Measurements from ENCODE around the gene MARCHF10.

DNA sequence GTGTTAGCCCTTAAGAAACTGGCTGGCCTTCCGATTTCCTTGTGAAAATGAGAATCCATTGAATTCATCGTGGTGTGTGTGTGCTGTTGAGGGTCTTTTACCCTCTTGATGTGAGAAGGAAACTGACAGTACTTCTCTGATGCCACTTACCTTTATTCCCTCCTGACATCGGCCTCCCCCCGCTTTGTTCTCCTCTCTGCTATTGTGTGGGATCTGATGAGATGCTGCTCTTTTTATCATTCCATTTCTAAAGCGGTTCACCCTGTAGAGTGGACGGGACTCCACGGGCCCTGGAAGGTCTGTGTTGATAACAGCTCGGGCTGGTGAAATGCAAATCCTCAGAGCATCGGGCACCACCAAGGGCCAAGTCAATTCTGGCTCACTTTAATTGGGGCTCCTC is 69.8 kb downstream of the MARCHF10 start:
- TF ChIP-seq, protein P1, sequence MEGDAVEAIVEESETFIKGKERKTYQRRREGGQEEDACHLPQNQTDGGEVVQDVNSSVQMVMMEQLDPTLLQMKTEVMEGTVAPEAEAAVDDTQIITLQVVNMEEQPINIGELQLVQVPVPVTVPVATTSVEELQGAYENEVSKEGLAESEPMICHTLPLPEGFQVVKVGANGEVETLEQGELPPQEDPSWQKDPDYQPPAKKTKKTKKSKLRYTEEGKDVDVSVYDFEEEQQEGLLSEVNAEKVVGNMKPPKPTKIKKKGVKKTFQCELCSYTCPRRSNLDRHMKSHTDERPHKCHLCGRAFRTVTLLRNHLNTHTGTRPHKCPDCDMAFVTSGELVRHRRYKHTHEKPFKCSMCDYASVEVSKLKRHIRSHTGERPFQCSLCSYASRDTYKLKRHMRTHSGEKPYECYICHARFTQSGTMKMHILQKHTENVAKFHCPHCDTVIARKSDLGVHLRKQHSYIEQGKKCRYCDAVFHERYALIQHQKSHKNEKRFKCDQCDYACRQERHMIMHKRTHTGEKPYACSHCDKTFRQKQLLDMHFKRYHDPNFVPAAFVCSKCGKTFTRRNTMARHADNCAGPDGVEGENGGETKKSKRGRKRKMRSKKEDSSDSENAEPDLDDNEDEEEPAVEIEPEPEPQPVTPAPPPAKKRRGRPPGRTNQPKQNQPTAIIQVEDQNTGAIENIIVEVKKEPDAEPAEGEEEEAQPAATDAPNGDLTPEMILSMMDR (conservative IDR thresholded peaks at IDR 0.05; ENCODE audit: low read length) = no peak
- TF ChIP-seq EZH2phosphoT487 (IDR thresholded peaks at IDR 0.05; ENCODE audit: borderline replicate concordance, low read depth, low read length) = no peak
